Renal pelvis (tissue), 4 donors: ENCODE data around the gene TRIM14. TPM values are rescaled to one million over a fixed set of nuclear protein-coding genes. Genes with fewer than 3 reads are reported as not detected.
"Not testable (repeated sequence)": the region's sequence is repeated elsewhere in the genome, so short reads cannot be mapped to it uniquely, and the experiment has no call there.

Source experiments
- DNase-seq: peaks from one replicate; pipeline ENCODE4 v3.0.0-alpha.2; 2013
- polyA plus RNA-seq, 3 donors: library from polyadenylated mRNA; unstranded; fragments of 120-200 nt; gene quantifications; one replicate each; pipeline ENCODE4 v1.2.1, GENCODE V29; 2013; ENCODE audit not compliant: insufficient read length in 3 of 3

Gene TRIM14
- polyA plus RNA-seq, 3 donors = 5.2 to 7.2 (median 6.9) TPM

DNA sequence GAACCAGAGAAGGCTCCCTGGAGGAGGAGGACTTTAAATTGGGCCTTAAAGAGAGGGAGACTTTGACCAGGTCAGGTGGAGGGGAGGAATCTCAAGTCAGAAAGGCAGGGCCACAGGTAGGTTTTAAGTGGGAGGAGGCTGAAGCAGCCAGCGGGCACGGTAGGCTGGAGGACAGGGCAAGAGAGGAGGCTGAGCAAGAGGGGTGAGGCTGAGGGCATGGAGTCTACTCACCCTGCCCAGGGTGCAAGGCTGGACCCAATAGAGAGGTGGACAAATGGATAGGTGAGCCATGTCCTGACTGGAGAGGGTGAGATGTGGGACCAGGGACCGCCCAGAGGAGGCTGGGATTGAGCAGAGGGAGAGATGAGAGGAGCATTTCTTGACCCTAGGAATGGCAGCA is 25.6 kb upstream of the TRIM14 start:
- no peak for DNase-seq

DNA sequence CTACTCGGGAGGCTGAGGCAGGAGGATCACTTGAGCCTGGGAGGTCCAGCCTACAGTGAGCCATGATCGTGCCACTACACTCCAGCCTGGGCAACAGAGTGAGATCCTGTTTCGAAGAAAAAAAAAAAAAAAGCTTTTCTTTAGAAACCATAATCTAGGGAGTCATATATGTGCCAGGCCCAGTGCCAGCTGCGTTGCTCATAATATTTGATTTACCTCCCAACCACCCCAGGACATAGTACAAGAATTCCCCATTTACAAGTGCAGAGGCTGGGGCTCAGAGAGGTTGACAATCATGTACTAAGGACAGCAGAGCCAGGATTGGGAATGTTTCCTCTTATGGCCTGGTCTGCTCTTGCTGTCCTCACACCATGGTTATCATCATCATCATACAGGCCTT is 25.1 kb upstream of the TRIM14 start:
- no peak for DNase-seq

DNA sequence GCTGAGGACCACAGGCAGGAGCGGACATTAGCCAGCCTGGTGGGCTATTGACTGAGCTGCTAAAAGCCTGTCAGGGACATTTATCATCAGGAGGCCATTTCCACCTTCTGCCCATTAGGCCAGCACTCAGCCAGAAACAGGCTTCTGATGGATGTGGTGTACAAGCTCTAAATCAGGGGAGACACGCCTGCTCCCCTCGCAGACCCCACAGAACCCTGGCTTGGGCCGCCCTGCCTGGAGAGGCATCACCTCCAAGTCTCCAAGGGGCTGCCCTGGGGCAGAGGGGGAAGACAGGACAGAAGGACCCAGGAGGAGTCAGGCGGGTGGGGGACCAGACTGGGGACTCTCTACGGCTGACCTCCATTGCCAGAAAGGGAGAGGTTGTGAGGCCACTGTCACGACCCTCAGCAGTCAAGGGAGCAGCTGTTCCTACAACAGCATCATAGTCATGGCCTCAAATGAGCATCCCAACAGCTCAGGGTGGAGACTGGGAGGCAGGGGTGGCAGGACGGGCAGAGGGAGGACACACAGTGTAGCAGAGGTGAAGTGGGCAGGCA is 24.0 kb upstream of the TRIM14 start:
- DNase-seq = no peak

DNA sequence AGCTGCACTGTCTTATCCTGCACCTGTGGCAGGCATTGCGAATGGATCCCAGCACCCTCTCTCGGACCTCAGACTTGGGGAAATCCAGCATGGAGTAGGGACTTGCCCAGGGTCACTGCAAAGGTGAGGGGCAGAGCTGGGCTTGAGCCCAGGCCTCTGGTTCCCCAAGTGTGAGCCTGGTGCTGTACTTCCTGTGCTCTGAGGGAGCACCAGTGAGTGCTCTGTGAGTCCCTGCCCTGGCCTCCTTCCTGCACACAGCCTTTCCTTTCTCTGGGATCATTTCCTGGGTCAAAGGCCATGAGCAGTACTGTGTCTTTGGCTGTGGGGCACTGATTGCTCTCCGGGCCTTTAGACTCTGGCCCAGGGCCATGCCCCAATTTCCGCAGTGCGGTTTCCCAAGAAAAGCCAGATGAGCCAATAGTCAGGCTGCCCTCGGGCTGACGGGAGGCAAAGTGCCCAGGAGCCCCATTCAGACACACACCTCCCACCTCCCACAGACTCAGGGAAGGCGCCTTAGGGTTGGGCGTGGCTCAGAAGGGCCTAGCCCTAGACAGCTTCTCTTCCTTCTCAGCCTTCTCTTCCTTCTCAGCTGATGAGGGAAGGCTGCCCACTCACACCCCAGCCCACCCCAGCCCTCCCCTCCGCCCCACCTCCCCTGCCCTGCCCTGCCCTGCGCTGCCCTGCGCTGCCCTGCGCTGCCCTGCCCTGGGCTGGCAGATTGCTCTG is 23.3 kb upstream of the TRIM14 start:
- no peak for DNase-seq

DNA sequence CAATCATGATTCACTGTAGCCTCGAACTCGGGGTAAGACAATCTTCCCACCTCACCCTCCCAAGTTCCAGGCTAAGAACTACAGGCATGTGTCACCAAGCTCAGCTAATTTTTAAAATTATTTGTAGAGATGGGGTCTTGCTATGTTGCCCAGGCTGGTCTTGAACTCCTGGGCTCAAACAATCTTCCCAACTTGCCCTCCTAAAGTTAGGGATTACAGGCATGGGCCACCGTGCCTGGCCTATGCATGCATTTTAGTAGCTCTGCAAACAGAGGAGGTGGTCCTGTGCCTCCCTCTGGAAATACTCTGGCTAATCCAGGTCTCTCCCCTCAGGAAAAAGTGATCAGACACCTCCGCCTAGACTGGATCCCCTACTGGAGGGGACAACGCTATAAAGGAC is 21.5 kb upstream of the TRIM14 start:
- DNase-seq = no peak

DNA sequence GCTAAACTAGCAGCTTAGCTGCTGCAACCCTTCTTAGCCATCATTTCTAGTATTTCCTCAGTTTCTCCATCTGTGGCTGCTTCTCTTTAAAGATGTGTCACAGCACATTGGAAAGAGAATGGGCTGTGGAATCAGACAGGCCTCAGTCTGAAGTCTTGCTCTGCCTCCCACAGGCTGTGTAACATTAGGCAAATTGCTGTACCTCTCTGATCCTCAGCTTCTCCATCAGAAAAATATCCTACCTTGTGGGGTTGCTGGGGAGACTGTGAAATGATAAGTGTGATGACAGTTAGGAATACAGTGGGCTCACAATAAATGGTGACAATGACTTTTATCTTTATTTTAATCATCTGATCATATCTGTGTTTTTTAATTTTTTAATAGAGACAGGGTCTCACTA is 17.5 kb upstream of the TRIM14 start:
- no peak for DNase-seq

DNA sequence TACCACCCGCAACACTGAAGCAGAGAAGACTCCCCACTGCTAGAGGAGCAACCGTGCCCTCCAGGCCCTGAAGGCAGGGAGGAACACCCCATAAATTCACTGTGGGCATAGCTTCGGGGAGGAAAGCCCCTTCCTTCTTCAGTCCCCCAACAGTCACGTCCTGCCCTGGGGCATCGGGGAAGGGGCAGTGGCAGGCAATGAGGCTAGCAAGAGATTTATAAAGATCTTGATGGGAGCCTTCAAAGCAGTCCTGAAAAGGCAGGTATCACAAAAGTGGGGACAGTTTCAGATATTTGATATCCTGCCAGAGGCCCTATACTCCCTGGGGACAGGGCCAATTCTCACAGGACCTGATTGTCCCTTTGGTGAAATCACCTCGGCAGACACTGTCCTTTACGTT is 16.9 kb upstream of the TRIM14 start:
- DNase-seq = no peak

DNA sequence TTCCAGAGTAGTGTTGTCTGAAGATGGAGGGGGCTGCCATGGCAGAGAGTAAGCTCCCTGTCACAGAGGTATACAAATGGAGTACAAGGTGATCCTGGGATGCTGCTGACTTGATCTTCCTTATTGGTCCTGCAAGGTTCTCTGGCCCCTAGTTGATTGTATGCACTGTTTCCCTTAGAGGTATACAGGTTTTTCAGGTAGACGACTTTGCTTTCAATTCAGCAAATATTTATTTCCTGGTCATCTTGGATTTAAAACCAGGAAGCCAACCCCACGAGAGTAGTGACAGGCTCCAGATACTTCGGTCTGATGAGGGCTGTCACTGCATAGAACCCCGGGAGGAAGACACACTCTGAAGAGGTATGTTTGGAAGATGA is 16.5 kb upstream of the TRIM14 start:
- no peak for DNase-seq

DNA sequence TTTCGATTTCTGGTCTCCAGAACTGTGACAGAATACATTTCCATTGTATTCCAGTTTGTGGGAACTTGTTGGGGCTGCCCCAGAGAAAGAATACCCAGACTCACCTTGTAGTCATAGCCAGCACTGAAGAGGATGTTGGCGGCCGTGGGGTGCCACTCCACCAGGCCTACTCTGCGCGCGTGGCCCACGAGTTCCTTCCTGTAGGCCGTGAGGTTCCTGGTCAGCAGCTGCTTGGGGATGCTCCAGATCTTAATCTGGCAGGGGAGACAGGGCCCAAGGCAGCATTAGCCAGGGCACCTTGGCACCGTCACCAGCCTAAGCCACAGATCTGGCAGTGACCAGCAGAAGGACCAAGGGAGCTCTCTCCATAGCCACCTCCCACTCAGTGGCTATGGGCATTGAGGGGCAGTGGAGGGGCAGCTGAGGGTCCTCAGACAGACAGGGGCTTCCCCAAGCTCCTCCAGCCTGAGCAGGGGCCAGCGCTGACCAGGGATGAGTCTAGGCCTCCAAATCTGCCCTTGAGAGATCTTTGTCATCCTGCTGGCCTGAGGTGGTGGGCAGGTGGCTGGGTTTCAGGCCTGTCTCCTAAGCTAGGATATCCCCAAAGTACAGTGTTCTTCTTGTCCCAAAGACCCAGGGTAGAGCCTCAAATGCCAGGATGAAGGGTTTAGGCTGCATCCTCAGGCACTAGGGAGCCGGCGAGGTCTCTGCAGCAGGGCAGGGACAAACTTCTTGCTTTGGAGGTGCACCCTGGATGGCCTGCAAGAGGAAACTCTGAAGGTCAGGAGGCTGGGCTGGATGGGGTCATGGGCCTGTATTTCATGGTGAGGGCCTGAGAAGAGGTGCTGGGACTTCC is 15.9 kb upstream of the TRIM14 start:
- no peak for DNase-seq

DNA sequence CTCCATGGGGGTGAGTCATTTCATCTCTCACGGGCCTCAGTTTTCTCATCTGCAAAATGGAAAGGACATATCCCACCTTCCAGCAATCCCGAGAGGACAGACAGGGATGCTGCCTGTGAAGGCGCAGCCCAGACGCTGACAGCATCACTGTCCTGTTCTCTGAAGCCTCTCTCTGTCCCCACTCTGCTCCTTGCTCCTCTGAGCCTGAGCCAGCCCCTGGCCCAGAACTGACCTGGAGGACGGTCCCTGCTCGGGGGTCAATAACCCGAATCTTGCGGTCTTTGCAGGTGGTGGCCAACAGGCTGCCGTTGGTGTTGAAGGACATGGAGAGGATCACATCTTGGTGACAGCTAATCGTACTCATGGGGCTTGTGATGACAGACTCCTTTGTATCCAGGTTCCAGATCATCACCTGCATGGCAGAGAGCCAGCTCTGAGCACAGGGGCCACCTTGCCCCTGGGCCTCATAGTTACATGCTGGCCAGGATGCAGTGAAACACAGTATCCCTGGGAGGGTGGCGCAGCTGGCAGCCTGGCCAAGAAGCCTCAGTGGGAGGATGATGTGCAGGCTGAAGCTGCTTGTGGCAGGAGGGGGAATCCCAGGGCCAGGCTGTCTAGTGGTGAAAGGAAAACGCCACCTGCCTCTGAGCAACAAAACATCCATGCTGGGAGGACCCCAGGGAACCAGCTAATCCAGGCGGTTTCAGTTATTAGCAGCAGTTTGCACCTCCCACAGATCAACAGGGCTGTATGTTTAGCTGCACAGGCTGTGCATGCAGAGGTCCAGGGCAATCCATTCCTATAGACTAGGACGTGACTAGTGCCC is 14.0 kb upstream of the TRIM14 start:
- no peak for DNase-seq

DNA sequence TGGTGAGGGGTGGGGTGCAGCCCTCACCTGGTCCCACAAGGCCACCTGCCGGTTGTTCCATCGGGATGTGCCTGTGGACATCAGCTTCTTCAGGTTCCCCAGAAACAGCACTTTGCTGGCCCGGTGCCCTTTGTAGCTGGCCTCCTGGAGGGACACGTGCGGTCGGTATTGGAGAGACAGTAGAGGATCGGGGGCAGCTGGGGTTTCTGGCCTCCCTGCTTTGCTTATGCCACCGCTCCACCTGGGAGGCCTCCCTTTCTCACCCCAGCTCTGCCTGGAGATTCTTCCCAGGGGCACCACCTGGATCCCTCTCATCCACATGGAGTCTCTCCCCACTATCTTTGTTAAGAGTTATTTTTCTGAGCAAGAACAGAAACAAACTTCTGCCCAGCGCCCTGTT is 13.1 kb upstream of the TRIM14 start:
- DNase-seq = no peak

DNA sequence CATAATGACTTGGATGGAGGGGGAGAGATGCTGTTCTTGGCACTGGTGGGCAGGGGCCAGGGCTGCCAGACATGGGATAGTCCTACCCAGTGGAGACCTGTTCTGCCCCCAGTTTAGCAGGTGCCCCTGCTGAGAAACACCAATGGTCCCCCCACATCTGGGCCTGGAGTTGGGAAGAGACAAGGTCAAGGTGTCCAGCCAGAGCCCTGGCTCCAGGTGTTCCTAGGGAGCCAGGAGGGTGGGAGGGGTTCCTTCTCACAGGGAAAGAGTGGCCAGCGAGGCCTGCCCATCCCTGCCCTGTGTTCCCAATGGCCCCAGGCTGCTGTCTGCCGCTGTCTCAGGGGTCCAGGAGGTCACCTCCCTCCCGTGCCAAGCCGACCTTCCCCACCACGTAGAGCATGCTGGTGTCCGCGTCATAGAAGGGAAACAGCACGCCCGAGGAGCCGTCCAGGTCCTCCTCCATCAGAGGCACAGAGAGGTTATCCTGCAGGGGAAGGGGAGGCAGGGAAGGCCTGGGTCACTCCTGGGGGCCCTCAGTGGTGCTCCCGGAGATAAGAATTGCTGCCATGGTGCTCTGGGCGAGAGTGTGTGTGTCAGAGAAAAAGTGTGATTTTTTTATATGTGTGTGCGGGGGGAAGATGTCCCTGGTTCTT is 11.7 kb upstream of the TRIM14 start:
- no peak for DNase-seq

DNA sequence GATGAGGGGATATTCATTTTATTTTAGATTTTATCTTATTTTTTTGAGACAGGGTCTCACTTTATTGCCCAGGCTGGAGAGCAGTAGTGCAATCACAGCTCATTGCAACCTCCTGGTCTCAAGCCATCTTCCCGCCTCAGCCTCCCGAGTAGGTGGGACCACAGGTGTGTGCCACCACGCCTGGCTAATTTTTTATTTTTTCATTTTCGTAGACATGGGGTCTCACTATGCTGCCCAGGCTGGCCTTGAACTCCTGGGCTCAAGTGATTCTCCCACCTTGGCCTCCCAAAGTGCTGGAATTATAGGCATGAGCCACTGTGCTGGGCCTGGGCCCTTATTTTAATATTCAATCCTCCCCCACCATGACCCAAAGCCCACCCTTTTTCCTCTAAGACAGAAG is 11.0 kb upstream of the TRIM14 start:
- DNase-seq = not testable (repeated sequence)

DNA sequence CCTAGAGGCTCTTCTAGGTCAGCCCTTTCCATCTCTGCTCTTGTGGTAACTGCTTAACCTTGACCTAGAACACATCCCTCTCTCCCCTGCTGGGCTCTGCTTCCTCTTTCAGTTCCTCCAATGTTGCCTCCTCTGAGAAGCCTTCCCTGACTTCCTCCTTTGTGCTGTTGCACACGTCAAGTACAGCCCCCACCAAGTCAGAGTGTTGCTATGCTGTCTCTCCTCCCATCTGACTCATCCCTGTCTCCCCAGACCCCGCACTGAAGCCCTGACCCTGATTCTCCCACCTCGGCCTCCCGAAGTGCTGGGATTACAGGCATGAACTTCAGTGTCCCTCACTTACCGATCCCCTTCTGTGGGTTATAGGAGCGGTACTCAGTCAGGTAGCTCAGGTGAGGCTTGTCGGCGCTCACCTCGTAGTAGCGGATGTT is 10.4 kb upstream of the TRIM14 start:
- no peak for DNase-seq

DNA sequence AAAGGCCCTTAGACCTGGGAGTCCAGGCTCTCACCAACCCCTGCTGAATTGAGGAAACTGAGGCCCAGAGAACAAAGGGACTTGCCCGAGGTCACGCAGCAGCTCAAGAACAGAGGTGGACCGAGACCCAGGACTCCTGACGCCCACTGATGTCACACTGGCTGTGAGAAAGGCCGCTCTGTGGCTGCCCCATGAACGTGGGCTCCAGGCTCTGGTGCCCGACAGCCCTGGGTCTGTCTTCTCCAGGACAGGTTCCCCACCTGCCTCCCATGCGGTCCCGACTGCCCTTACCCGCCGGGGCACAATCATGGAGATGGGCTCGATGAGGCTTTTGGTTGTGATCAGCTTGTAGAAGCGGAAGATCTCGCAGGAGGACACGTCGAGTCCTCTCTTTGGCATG is 9.3 kb upstream of the TRIM14 start:
- DNase-seq = no peak

DNA sequence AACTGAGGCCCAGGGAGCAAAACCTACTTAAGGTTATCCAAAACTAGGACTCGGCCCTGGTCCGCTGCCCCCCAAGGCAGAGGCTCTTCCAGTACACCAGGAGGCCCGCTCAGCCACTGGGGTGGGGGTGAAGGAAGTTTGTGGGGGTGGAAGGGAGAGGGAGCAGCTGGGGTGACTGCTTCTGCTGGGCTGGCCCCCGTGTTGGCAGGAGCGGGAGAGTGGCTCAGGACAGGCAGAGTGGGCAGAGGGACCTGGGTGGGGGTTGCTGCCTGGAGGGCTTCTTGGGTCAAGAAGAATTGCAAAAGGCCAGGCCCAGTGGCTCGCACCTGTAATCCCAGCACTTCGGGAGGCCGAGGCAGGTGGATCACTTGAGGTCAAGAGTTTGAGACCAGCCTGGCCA is 8.2 kb upstream of the TRIM14 start:
- no peak for DNase-seq

DNA sequence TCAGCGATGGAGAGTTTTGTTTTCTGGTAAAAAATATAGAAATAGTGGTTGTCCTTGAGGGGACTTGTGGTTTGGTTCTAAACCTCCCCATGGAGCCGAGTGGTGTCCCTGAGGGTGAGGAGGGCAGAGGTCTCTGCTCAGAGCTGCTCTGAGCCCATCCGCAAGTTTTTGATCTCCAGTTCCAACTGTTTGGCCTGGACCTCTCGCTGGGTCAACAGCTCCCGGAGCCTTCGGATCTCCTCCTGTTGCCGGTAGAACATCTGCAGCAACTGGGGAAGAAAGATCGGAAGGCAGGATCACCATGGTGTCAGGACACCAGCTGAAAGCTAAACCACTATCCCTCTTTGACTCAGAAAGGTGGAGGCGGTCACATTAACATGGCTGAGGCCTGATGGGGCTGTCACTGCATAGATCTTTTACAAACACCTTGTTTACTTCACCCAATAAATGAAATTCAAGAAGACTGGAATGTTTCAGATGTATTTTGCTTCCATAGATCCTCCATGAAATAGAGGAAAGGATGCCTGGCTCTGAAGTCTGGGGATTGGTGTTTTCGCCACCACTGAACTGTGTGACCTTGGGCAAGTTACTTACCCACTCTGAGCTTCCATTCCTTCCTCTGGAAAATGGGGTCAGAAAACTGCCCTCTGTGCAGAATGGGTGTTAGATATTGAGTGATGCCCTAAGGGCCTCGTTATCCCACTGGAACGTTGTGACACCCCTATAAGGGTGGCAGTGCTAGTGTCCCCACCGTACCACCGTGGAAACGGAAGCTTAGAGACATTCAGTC is 5.8 kb upstream of the TRIM14 start:
- no peak for DNase-seq

DNA sequence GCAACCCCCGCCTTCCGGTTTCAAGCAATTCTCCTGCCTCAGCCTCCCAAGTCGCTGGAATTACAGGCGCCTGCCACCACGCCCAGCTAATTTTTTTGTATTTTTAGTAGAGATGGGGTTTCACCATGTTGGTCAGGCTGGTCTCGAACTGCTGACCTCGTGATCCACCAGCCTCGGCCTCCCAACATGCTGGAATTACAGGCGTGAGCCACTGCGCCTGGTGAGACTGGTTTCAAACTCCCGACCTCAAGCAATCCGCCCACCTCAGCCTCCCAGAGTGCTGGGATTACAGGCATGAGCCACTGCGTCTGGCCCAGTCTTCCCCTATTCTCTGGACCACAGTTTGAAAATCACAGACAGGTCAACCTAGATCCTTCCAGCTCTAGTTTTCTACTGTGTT is 5.1 kb upstream of the TRIM14 start:
- not testable (repeated sequence) for DNase-seq

DNA sequence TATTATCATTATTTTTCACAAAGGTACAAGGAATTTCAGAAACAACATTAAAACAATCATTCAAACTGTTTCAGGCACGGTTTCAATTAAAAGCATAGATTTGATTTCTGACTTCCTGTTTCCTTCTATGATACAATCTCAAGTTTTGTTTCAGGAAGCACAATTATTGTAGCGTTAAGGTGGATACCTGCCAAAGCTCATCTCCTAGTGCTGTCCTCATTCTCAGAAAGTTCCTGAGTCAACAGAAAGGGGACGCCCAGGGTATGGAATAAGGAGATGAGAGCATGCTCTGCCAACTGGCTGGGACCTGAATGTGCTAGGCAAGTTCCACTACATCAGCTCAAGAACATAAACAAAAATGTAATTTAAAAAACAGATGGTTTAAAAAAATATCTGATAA is 2.0 kb upstream of the TRIM14 start:
- DNase-seq = no peak

DNA sequence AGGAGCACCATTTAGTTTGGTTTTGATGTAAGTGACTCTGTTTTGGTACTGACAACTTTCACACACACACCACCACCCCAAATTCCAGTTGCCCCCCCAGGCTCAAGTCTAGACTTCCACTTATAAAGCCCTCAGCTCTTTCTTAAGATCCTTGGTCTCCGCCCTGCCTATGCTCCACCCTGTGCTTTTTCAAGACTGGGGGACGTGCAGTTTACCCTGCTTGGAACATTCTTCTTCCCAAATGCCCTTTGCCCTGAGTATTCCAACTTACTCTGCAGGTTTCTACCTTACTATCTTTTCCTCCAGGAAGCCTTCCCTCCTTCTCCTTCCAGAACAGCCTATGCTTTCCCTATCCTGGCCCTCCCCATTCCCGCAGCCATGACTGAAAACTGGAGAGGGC is 1.5 kb upstream of the TRIM14 start:
- DNase-seq = no peak
